SK-N-MC (cell line): ENCODE measurements around the gene ZBTB49.

Experiments
- DNase-seq: peaks from one replicate; pipeline ENCODE4 v3.0.0-alpha.2; 2011; ENCODE audit warnings: low read depth, low spot score
- H3K27ac ChIP-seq: fragments of 200-600 bp; sonication (generic); 2 replicates; pipeline ENCODE4 v1.5.1; 2016; ENCODE audit warnings: mixed run types
- H3K36me3 ChIP-seq: fragments of 200-600 bp; sonication (generic); 2 replicates; pipeline ENCODE4 v1.6.1; 2017; ENCODE audit warnings: antibody characterized with exemption, low read length, mixed read lengths; ENCODE audit not compliant: insufficient read depth
- H3K4me3 ChIP-seq: fragments of 200-600 bp; sonication (generic); 2 replicates; pipeline ENCODE4 v1.5.1; 2016
- H3K9ac ChIP-seq: fragments of 200-600 bp; sonication (generic); 2 replicates; pipeline ENCODE4 v1.8.0; 2017; ENCODE audit warnings: mixed run types, mixed read lengths; ENCODE audit not compliant: insufficient read length
- H3K9me3 ChIP-seq: fragments of 200-600 bp; sonication (generic); 2 replicates; pipeline ENCODE4 v1.6.1; 2017; ENCODE audit warnings: low read depth, mild to moderate bottlenecking, antibody characterized with exemption, low read length, moderate library complexity, mixed read lengths
- EZH2 ChIP-seq: fragments of 200-600 bp; sonication (generic); IDR thresholded peaks from one replicate; pipeline ENCODE4 v1.6.1; 2017; ENCODE audit warnings: antibody characterized with exemption
- FOXP2 ChIP-seq: optimal IDR thresholded peaks from 2 replicates; pipeline ENCODE3; 2011; ENCODE audit warnings: mild to moderate bottlenecking, moderate library complexity; ENCODE audit not compliant: insufficient read depth; ENCODE audit errors: extremely low read length, control extremely low read depth
- POLR2AphosphoS5 ChIP-seq: IDR thresholded peaks from 2 replicates; pipeline ENCODE4 v1.6.1; 2012; ENCODE audit warnings: mild to moderate bottlenecking, low read depth, low read length, borderline replicate concordance

ZBTB49 gene

GRCh38 chr4:4350909-4351308, 60.9 kb downstream of the ZBTB49 start:
- H3K4me3 ChIP-seq = no peak overlapping the region
- TF ChIP-seq EZH2 (no peak), POLR2AphosphoS5 (no peak), FOXP2 (no peak)
- no peak overlapping the region for H3K27ac ChIP-seq
- H3K9ac ChIP-seq = no peak overlapping the region
- no peaks in the 10 kb centered on the region for H3K36me3 ChIP-seq
- no peak for DNase-seq
- no peaks in the 10 kb centered on the region for H3K9me3 ChIP-seq

GRCh38 chr4:4355302-4355701, 65.3 kb downstream of the ZBTB49 start:
- H3K9ac ChIP-seq = no peak overlapping the region

GRCh38 chr4:4356106-4357041, 66.3 kb downstream of the ZBTB49 start:
- no peaks in the 10 kb centered on the region for H3K9me3 ChIP-seq
- no peak for DNase-seq
- no peaks in the 10 kb centered on the region for H3K36me3 ChIP-seq
- no peak overlapping the region for H3K4me3 ChIP-seq
- no peak overlapping the region for H3K9ac ChIP-seq
- TF ChIP-seq FOXP2 = no peak
- TF ChIP-seq EZH2 = no peak
- no peak for TF ChIP-seq POLR2AphosphoS5
- no peak overlapping the region for H3K27ac ChIP-seq

More at GRCh38 chr4:4355302-4355701, 65.3 kb downstream of the ZBTB49 start:
- Histone ChIP-seq H3K4me3 (no peak overlapping the region), H3K27ac (no peak overlapping the region), H3K9me3 (no peaks in the 10 kb centered on the region), H3K36me3 (no peaks in the 10 kb centered on the region)
- DNase-seq = no peak
- no peak for TF ChIP-seq POLR2AphosphoS5
- TF ChIP-seq EZH2 = no peak
- no peak for TF ChIP-seq FOXP2

- H3K27ac ChIP-seq = no peak overlapping the region
- no peaks in the 10 kb centered on the region for H3K36me3 ChIP-seq
- TF ChIP-seq EZH2 (no peak), POLR2AphosphoS5 (no peak), FOXP2 (no peak)
- peak overlapping the region; percentile 14; the same call in 1 of the 2 replicates for H3K4me3 ChIP-seq
- DNase-seq = no peak
- no peak overlapping the region for H3K9ac ChIP-seq
- H3K9me3 ChIP-seq = no peaks in the 10 kb centered on the region
These were observed 68.2 kb downstream of the ZBTB49 start for GRCh38 chr4:4358093-4358854.

- no peak overlapping the region for H3K9ac ChIP-seq
- H3K36me3 ChIP-seq = no peaks in the 10 kb centered on the region
- no peak overlapping the region for H3K27ac ChIP-seq
- no peak for DNase-seq
- H3K9me3 ChIP-seq = no peaks in the 10 kb centered on the region
- TF ChIP-seq EZH2 (no peak), FOXP2 (no peak), POLR2AphosphoS5 (no peak)
- H3K4me3 ChIP-seq = no peak overlapping the region
These were observed 71.8 kb downstream of the ZBTB49 start for GRCh38 chr4:4361883-4362282.

GRCh38 chr4:4362991-4363697, 73.1 kb downstream of the ZBTB49 start:
- H3K4me3 ChIP-seq = no peak overlapping the region
- H3K9ac ChIP-seq = no peak overlapping the region
- no peak overlapping the region for H3K27ac ChIP-seq
- no peaks in the 10 kb centered on the region for H3K9me3 ChIP-seq
- no peaks in the 10 kb centered on the region for H3K36me3 ChIP-seq
- TF ChIP-seq EZH2 (no peak), FOXP2 (no peak), POLR2AphosphoS5 (no peak)
- no peak for DNase-seq

- Histone ChIP-seq H3K36me3 (no peaks in the 10 kb centered on the region), H3K9me3 (no peaks in the 10 kb centered on the region), H3K27ac (no peak overlapping the region), H3K4me3 (no peak overlapping the region), H3K9ac (no peak overlapping the region)
- no peak for DNase-seq
- TF ChIP-seq EZH2 (no peak), POLR2AphosphoS5 (no peak), FOXP2 (no peak)
These were observed 74.0 kb downstream of the ZBTB49 start for GRCh38 chr4:4364061-4364460.

GRCh38 chr4:4364486-4365208, 74.6 kb downstream of the ZBTB49 start:
- Histone ChIP-seq H3K4me3 (no peak overlapping the region), H3K36me3 (no peaks in the 10 kb centered on the region), H3K27ac (no peak overlapping the region), H3K9ac (no peak overlapping the region), H3K9me3 (no peaks in the 10 kb centered on the region)
- DNase-seq = no peak
- TF ChIP-seq POLR2AphosphoS5 (no peak), EZH2 (no peak), FOXP2 (no peak)
